Testis (tissue), 3 donors: Measurements from ENCODE around the gene FAM25G. TPM values are rescaled to one million over a fixed set of nuclear protein-coding genes. Genes with fewer than 3 reads are reported as not detected.
"Not testable (repeated sequence)": the region's sequence is repeated elsewhere in the genome, so short reads cannot be mapped to it uniquely, and the experiment has no call there.

Experiments used
- DNase-seq: peaks from one replicate; pipeline ENCODE4 v3.0.0-alpha.2; 2019
- H3K27ac ChIP-seq, 2 donors: fragments of 200-600 bp; sonication (generic); one replicate each; pipeline ENCODE4 v1.5.1; 2019
- H3K27me3 ChIP-seq: fragments of 200-600 bp; sonication (generic); one replicate; pipeline ENCODE4 v1.5.1; 2019
- H3K36me3 ChIP-seq: fragments of 200-600 bp; sonication (generic); one replicate; pipeline ENCODE4 v1.5.1; 2017; ENCODE audit warnings: low read depth; ENCODE audit errors: missing control alignments
- H3K4me1 ChIP-seq: fragments of 200-600 bp; sonication (generic); one replicate; pipeline ENCODE4 v1.5.1; 2019
- H3K4me3 ChIP-seq, 2 donors: fragments of 200-600 bp; sonication (generic); one replicate each; pipeline ENCODE4 v1.5.1; 2017 to 2019
- H3K9me3 ChIP-seq: fragments of 200-600 bp; sonication (generic); one replicate; pipeline ENCODE4 v1.5.1; 2017
- CTCF ChIP-seq, 3 experiments: fragments of 450-650 bp in 2 of 3; fragments of 200-600 bp in 1 of 3; sonication (generic) in 1 of 3; IDR thresholded peaks; one replicate each; pipeline ENCODE4 v1.5.1; 2016 to 2019; ENCODE audit warnings: antibody characterized with exemption in 3 of 3, mild to moderate bottlenecking in 2 of 3, moderate library complexity in 1 of 3
- POLR2A ChIP-seq: fragments of 450-650 bp; IDR thresholded peaks from one replicate; pipeline ENCODE4 v1.6.1; 2017; ENCODE audit warnings: antibody characterized with exemption, mild to moderate bottlenecking, moderate library complexity
- WGBS, 2 donors: methylation state at CpG; one replicate each; pipeline ENCODE4 v1.1.5; 2018; 5-methylcytosine and 5-hydroxymethylcytosine counted together
- intact Hi-C: fragments of 100-400 bp; cut with DNase I; formaldehyde crosslinking; loops from one replicate; pipeline ENCODE4 v1.15.1; 2023; ENCODE audit warnings: low total_unique reads
- polyA plus RNA-seq: library from polyadenylated mRNA; stranded (reverse); fragments of 350-450 nt; fragmentation: Illumina TruSeq; extraction: RNeasy Lipid Tissue Mini Kit (QIAGEN cat#74804); gene quantifications from one replicate; pipeline ENCODE4 v1.2.3, GENCODE V29; 2014; ENCODE audit warnings: low read depth, low replicate concordance; ENCODE audit not compliant: insufficient read depth
- total RNA-seq, 2 donors: library from RNA; depleted of rRNA; stranded (reverse); fragments of >200 nt; gene quantifications; one replicate each; pipeline ENCODE4 v1.2.3, GENCODE V29; 2016

FAM25G gene
- total and polyA plus RNA-seq, 3 donors from 2014 or later = 3.9 to 8.6 (median 8.3) TPM

DNA sequence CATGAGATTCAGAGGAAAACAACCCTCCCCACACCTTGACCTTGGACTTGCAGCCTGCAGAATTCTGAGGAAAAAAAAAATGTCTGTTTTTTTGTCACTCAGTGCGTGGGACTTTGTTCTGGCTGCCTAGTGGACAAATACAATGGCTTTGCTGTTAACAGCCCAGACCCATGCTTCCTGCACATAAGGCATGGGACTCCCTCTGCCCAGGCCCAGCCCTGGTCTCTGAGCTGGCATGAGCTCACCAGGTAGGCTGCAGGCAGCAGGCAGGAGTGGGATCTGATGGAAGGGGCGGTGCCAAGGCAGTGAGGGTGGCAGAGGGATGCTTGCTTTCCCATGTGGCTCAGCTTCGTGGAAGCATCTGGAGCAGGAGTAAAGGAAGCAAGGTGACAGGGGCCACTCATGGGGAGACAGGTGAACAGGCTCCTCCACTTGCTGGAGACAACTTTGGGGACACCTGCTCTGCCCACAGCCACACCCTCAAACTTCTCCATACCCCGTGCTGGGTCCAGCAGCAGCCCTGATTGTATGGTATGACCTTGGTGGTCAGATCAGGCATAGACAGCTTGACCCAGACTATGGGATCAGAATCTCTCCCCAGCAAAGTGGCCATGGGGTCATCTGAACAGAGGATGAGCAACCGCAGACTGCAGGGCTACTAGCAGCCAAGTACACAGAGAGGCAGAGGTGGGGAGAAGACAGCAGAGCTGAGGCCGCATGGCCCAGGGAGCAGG is 34.5 kb downstream of the FAM25G start:
- H3K9me3 ChIP-seq = no peaks in the 10 kb centered on the region
- H3K27me3 ChIP-seq = no peaks in the 10 kb centered on the region
- peaks cover 17% of the 10 kb centered on the region for H3K4me1 ChIP-seq
- no peak overlapping the region for H3K27ac ChIP-seq
- intact Hi-C loops = no loop called here
- H3K4me3 ChIP-seq = no peak overlapping the region
- DNase-seq = peak; percentile 40
- no peak for TF ChIP-seq CTCF (IDR thresholded peaks at IDR 0.05)
- TF ChIP-seq POLR2A = no peak
- 64 to 82% methylated on average over 3 to 6 of the region's 6 CpGs for WGBS, 2 donors
- H3K36me3 ChIP-seq = no peaks in the 10 kb centered on the region

GRCh38 chr10:47456079-47456785 is 35.3 kb downstream of the FAM25G start:
- 60 to 66% methylated on average over 4 to 8 of the region's 8 CpGs for WGBS, 2 donors
- intact Hi-C loops = no loop called here
- DNase-seq = no peak

DNA sequence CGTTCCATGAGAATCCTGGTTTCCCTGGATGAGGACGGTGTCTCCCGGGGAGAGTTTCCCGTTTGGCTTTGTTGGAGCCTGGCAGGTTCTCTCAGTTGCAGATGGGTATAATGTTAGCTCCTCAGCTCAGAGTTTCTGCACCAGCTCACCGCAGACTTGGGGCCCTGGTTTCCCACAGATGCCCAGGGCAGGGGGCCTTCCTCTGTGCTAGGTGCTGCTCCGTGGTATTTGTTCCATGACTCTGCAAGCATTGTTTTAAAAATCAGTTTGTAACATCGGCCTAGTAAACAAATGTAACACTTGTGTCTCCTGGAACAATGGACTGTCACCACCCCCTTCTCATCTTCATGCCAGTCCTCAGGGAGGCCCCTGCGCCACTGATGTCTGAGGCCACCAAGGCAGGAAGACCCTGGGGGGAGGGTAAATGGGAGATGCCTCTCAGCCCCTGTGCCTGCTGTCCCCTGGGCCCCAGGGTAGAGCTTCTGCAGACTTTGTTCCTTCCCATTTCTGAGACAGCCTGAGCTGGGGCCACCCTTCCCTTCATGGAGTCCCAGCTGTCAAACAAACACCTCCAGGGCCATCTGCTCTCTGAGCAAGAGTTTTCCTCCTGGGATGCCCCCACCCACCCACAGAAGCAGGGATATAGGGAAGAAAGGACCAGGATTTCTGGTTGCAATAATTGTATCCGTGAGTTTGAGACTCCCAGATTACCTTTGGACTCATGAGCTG is 36.0 kb downstream of the FAM25G start:
- H3K4me3 ChIP-seq, H3K27ac ChIP-seq, H3K27me3 ChIP-seq, H3K36me3 ChIP-seq, intact Hi-C loops, H3K9me3 ChIP-seq, DNase-seq: not testable (repeated sequence)
- 73 to 77% methylated on average over 9 of the region's 9 CpGs for WGBS, 2 donors
- peaks cover 17% of the 10 kb centered on the region for H3K4me1 ChIP-seq

More at GRCh38 chr10:47456079-47456785, 35.3 kb downstream of the FAM25G start:
- H3K4me3 ChIP-seq = no peak overlapping the region
- H3K4me1 ChIP-seq = peaks cover 17% of the 10 kb centered on the region
- no peak for TF ChIP-seq CTCF (IDR thresholded peaks at IDR 0.05)
- TF ChIP-seq POLR2A = no peak
- H3K27ac ChIP-seq = no peak overlapping the region
- no peaks in the 10 kb centered on the region for H3K27me3 ChIP-seq
- no peaks in the 10 kb centered on the region for H3K9me3 ChIP-seq
- H3K36me3 ChIP-seq = no peaks in the 10 kb centered on the region

GRCh38 chr10:47454780-47455058 is 36.8 kb downstream of the FAM25G start:
- intact Hi-C loops = no loop called here

More at GRCh38 chr10:47454780-47455058, 36.8 kb downstream of the FAM25G start:
- H3K4me3 ChIP-seq = no peak overlapping the region
- H3K27me3 ChIP-seq = no peaks in the 10 kb centered on the region
- TF ChIP-seq CTCF (IDR thresholded peaks at IDR 0.05) = no peak
- TF ChIP-seq POLR2A = no peak
- no peak overlapping the region for H3K27ac ChIP-seq
- no peaks in the 10 kb centered on the region for H3K9me3 ChIP-seq
- no peak for DNase-seq
- H3K4me1 ChIP-seq = peaks cover 17% of the 10 kb centered on the region
- WGBS, 2 donors = 92 to 93% methylated on average over 3 of the region's 3 CpGs
- H3K36me3 ChIP-seq = no peaks in the 10 kb centered on the region
